ENCODE data around the gene MRPL38.

Gene MRPL38

GRCh38 chr17:75849724-75850123 is 55.0 kb downstream of the MRPL38 start:
- H3K4me3 ChIP-seq (ENCODE audit: low read depth, low read length), result no peak overlapping the region
- no peak for TF ChIP-seq CTCF (IDR thresholded peaks at IDR 0.05; ENCODE audit: low read depth, low read length, missing control alignments)
- no peak for DNase-seq (ENCODE audit: low read depth)

- no peak for TF ChIP-seq CTCF (IDR thresholded peaks at IDR 0.05; ENCODE audit: low read depth, low read length, missing control alignments)
- DNase-seq (ENCODE audit: low read depth), result no peak
These were observed 55.4 kb downstream of the MRPL38 start for GRCh38 chr17:75849279-75849646.

More at GRCh38 chr17:75849279-75849646, 55.4 kb downstream of the MRPL38 start:
- no peak overlapping the region for H3K4me3 ChIP-seq (ENCODE audit: low read depth, low read length)

Measured in GM12864 (cell line).